ENCODE measurements around the gene FBXL15. TPM values are rescaled to one million over a fixed set of nuclear protein-coding genes. Genes with fewer than 3 reads are reported as not detected.
A peak's percentile ranks its signal among the peaks of the same experiment; 100 is the strongest.

Gene FBXL15
- polyA plus RNA-seq, 1 experiment = 7.5 TPM

GRCh38 chr10:102396730-102397151 is 23.9 kb upstream of the FBXL15 start:
- TF ChIP-seq CTCF (IDR thresholded peaks at IDR 0.05; ENCODE audit: insufficient read depth, low read depth, low read length) = no peak
- POLR2A ChIA-PET = no interaction called here
- H3K4me3 ChIP-seq (ENCODE audit: low read depth, low read length) = no peak overlapping the region
- no peak for DNase-seq (ENCODE audit: low read depth)
- H3K27me3 ChIP-seq (ENCODE audit: control insufficient read depth, insufficient read depth, low read length) = no peaks in the 10 kb centered on the region
- CTCF ChIA-PET = interaction anchor here (2.7 to 15.2 kb wide), 5 partner anchors 15 to 227 kb away, joined by 12 to 222 read pairs (median 38); partner anchors contain the start of gene FBXL15
- peaks cover 16% of the 10 kb centered on the region for H3K36me3 ChIP-seq (ENCODE audit: control insufficient read depth, insufficient read depth, low read length)

- H3K36me3 ChIP-seq (ENCODE audit: control insufficient read depth, insufficient read depth, low read length) = peaks cover 20% of the 10 kb centered on the region
- ChIA-PET CTCF (interaction anchor here (2.4 to 15.2 kb wide), 6 partner anchors 14 to 228 kb away, joined by 9 to 222 read pairs (median 31); partner anchors contain the start of gene FBXL15), POLR2A (no interaction called here)
- no peak for DNase-seq (ENCODE audit: low read depth)
- H3K4me3 ChIP-seq (ENCODE audit: low read depth, low read length) = no peak overlapping the region
- H3K27me3 ChIP-seq (ENCODE audit: control insufficient read depth, insufficient read depth, low read length) = no peaks in the 10 kb centered on the region
- no peak for TF ChIP-seq CTCF (IDR thresholded peaks at IDR 0.05; ENCODE audit: insufficient read depth, low read depth, low read length)
These were observed 23.1 kb upstream of the FBXL15 start for GRCh38 chr10:102397222-102398171.

- Histone ChIP-seq H3K4me3 (ENCODE audit: low read depth, low read length) (no peak overlapping the region), H3K27me3 (ENCODE audit: control insufficient read depth, insufficient read depth, low read length) (no peaks in the 10 kb centered on the region), H3K36me3 (ENCODE audit: control insufficient read depth, insufficient read depth, low read length) (peaks cover 24% of the 10 kb centered on the region)
- no peak for TF ChIP-seq CTCF (IDR thresholded peaks at IDR 0.05; ENCODE audit: insufficient read depth, low read depth, low read length)
- ChIA-PET CTCF (interaction anchor here (0.5 to 15.2 kb wide), 19 partner anchors 10 to 880 kb away, joined by 3 to 222 read pairs (median 4); partner anchors contain the start of genes FBXL15, GBF1 and PITX3), POLR2A (no interaction called here)
- DNase-seq (ENCODE audit: low read depth) = no peak
These were observed 22.2 kb upstream of the FBXL15 start for GRCh38 chr10:102398172-102399020.

GRCh38 chr10:102399217-102400021 is 21.2 kb upstream of the FBXL15 start:
- H3K27me3 ChIP-seq (ENCODE audit: control insufficient read depth, insufficient read depth, low read length) = no peaks in the 10 kb centered on the region
- POLR2A ChIA-PET = interaction anchor here (0.6 kb wide), 1 partner anchor 174 kb away, joined by 3 read pairs; the partner anchor contains the start of gene ELOVL3
- H3K4me3 ChIP-seq (ENCODE audit: low read depth, low read length) = peak overlapping the region; percentile 48
- TF ChIP-seq CTCF (IDR thresholded peaks at IDR 0.05; ENCODE audit: insufficient read depth, low read depth, low read length) = peak; percentile 86
- DNase-seq (ENCODE audit: low read depth) = no peak
- CTCF ChIA-PET = interaction anchor here (0.5 to 15.2 kb wide), 34 partner anchors 11 to 879 kb away, joined by 3 to 222 read pairs (median 4); partner anchors contain the start of genes CUEDC2, ELOVL3, FBXL15 and GBF1
- peaks cover 24% of the 10 kb centered on the region for H3K36me3 ChIP-seq (ENCODE audit: control insufficient read depth, insufficient read depth, low read length)
